Astrocyte (in vitro differentiated cells and primary cell): ENCODE data around the gene ALDH1A2. TPM values are rescaled to one million over a fixed set of nuclear protein-coding genes. Genes with fewer than 3 reads are reported as not detected.
"Not testable (repeated sequence)": the region's sequence is repeated elsewhere in the genome, so short reads cannot be mapped to it uniquely, and the experiment has no call there.

ENCODE experiments used
- DNase-seq: peaks from one replicate; pipeline ENCODE4 v3.0.0-alpha.2; 2010; ENCODE audit warnings: low read depth
- FAIRE-seq: peaks from 2 replicates; lab custom pipeline; 2011; peaks lifted over from hg19 to GRCh38; lab: Jason Lieb, UNC
- H2AFZ ChIP-seq: 2 replicates; pipeline ENCODE4 v1.6.0; 2012; ENCODE audit warnings: low read depth, low read length, inconsistent platforms
- H3K27ac ChIP-seq: 2 replicates; pipeline ENCODE4 v1.5.1; 2011; ENCODE audit warnings: low read depth, low read length, inconsistent platforms
- H3K27me3 ChIP-seq: 2 replicates; pipeline ENCODE4 v1.6.0; 2011; ENCODE audit warnings: low read length, inconsistent platforms; ENCODE audit not compliant: insufficient read depth
- H3K36me3 ChIP-seq: 2 replicates; pipeline ENCODE4 v1.5.1; 2011; ENCODE audit warnings: low read length, inconsistent platforms; ENCODE audit not compliant: insufficient read depth
- H3K4me1 ChIP-seq: 2 replicates; pipeline ENCODE4 v1.5.1; 2011; ENCODE audit warnings: low read length, inconsistent platforms; ENCODE audit not compliant: insufficient read depth
- H3K4me2 ChIP-seq: 2 replicates; pipeline ENCODE4 v1.6.0; 2012; ENCODE audit warnings: low read length, inconsistent platforms
- H3K4me3 ChIP-seq: 2 replicates; pipeline ENCODE4 v1.5.1; 2011; ENCODE audit warnings: low read depth, mild to moderate bottlenecking, low read length, inconsistent platforms; ENCODE audit not compliant: insufficient read depth
- H3K79me2 ChIP-seq: 2 replicates; pipeline ENCODE4 v1.6.0; 2012; ENCODE audit warnings: mild to moderate bottlenecking, low read length, inconsistent platforms; ENCODE audit not compliant: insufficient read depth
- H3K9ac ChIP-seq: 2 replicates; pipeline ENCODE4 v1.6.0; 2012; ENCODE audit warnings: mild to moderate bottlenecking, low read length, inconsistent platforms
- H3K9me3 ChIP-seq: 2 replicates; pipeline ENCODE4 v1.5.1; 2012; ENCODE audit warnings: low read depth, mild to moderate bottlenecking, low read length, inconsistent platforms; ENCODE audit not compliant: insufficient read depth
- H4K20me1 ChIP-seq: 2 replicates; pipeline ENCODE4 v1.6.0; 2012; ENCODE audit warnings: low read length, inconsistent platforms; ENCODE audit not compliant: insufficient read depth
- H3K27ac Mint-ChIP-seq: one replicate; pipeline ENCODE4 v1.8.0; 2021; ENCODE audit warnings: mild to moderate bottlenecking, mixed read lengths; ENCODE audit not compliant: unreplicated experiment
- H3K27me3 Mint-ChIP-seq: one replicate; pipeline ENCODE4 v1.8.0; 2021; ENCODE audit warnings: low read depth, mixed read lengths; ENCODE audit not compliant: unreplicated experiment
- H3K36me3 Mint-ChIP-seq: one replicate; pipeline ENCODE4 v1.8.0; 2021; ENCODE audit warnings: low read depth, mixed read lengths; ENCODE audit not compliant: unreplicated experiment
- H3K4me1 Mint-ChIP-seq: one replicate; pipeline ENCODE4 v1.8.0; 2021; ENCODE audit warnings: low read depth, mixed read lengths; ENCODE audit not compliant: unreplicated experiment
- H3K4me3 Mint-ChIP-seq: one replicate; pipeline ENCODE4 v1.8.0; 2021; ENCODE audit warnings: mild to moderate bottlenecking, moderate library complexity, mixed read lengths; ENCODE audit not compliant: unreplicated experiment
- H3K9me3 Mint-ChIP-seq: one replicate; pipeline ENCODE4 v1.8.0; 2021; ENCODE audit warnings: mild to moderate bottlenecking, mixed read lengths; ENCODE audit not compliant: unreplicated experiment
- EZH2 ChIP-seq: IDR thresholded peaks from 2 replicates; pipeline ENCODE4 v1.6.1; 2012; ENCODE audit warnings: mild to moderate bottlenecking, low read length, inconsistent platforms; ENCODE audit not compliant: insufficient read depth
- total RNA-seq: library from RNA; stranded (reverse); gene quantifications from 2 replicates; pipeline ENCODE4 v1.2.1, GENCODE V29; 2021
- TF ChIP-seq, protein P1 (sequence below): IDR thresholded peaks from 2 replicates; pipeline ENCODE4 v1.5.1; 2011; ENCODE audit warnings: low read depth, mild to moderate bottlenecking, inconsistent platforms, low read length, moderate library complexity; ENCODE audit not compliant: insufficient read depth

ALDH1A2 gene
- total RNA-seq, 1 donor from 2014 or later = 0.98 TPM

DNA sequence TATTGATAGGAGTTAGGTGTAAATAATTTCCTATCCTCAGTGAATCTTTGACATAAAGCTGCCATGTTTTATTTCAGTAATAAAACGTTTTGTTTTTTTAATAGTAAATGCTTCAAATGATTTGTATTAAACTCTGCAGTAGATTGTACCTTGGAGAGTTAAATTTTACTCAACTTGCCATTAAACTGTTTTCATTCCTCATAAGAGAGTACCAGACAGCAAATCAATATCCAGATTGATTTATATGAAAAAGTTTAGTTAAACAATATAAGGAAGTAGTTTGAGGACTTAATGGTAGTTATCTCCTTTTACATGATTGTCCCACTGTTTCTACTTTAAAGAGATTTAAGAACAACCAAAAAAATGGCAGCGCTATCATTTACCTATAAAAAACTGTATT, 18.4 kb downstream of the ALDH1A2 start:
- FAIRE-seq (no peak), DNase-seq (no peak)
- Mint-ChIP-seq H3K36me3 (no peaks in the 10 kb centered on the region), H3K4me1 (no peaks in the 10 kb centered on the region), H3K4me3 (no peak overlapping the region), H3K27me3 (peaks cover 2% of the 10 kb centered on the region), H3K9me3 (no peaks in the 10 kb centered on the region), H3K27ac (no peak overlapping the region)
- no peaks in the 10 kb centered on the region for H3K36me3 ChIP-seq
- TF ChIP-seq EZH2 = no peak
- TF ChIP-seq, protein P1, sequence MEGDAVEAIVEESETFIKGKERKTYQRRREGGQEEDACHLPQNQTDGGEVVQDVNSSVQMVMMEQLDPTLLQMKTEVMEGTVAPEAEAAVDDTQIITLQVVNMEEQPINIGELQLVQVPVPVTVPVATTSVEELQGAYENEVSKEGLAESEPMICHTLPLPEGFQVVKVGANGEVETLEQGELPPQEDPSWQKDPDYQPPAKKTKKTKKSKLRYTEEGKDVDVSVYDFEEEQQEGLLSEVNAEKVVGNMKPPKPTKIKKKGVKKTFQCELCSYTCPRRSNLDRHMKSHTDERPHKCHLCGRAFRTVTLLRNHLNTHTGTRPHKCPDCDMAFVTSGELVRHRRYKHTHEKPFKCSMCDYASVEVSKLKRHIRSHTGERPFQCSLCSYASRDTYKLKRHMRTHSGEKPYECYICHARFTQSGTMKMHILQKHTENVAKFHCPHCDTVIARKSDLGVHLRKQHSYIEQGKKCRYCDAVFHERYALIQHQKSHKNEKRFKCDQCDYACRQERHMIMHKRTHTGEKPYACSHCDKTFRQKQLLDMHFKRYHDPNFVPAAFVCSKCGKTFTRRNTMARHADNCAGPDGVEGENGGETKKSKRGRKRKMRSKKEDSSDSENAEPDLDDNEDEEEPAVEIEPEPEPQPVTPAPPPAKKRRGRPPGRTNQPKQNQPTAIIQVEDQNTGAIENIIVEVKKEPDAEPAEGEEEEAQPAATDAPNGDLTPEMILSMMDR = no peak
- H3K79me2 ChIP-seq = no peaks in the 10 kb centered on the region
- H3K4me2 ChIP-seq = no peak overlapping the region
- no peak overlapping the region for H3K27ac ChIP-seq
- H3K4me1 ChIP-seq = no peaks in the 10 kb centered on the region
- H4K20me1 ChIP-seq = no peaks in the 10 kb centered on the region
- H3K9me3 ChIP-seq = no peaks in the 10 kb centered on the region
- peaks cover 10% of the 10 kb centered on the region for H3K27me3 ChIP-seq
- no peak overlapping the region for H3K9ac ChIP-seq
- H3K4me3 ChIP-seq = no peak overlapping the region
- no peak overlapping the region for H2AFZ ChIP-seq

DNA sequence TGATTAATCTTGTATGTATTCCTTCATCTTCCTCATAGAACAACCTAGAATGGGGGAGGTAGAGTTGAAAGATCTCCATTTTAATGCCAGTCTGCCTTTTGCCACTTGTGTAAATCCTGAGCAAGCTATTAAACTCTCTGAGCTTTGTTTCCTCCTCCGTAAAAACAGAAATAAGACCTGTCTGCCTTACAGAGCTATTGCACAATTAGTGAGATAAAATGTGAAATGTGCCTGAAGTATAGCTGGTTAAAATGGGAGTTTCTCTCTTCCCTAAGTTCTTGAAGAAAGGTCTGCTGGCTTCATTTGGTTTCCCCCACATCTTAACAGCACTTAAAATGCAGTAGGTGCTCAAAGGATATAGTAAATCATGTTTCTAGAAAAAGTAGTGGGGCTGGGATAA, 19.0 kb downstream of the ALDH1A2 start:
- no peak overlapping the region for H3K27ac Mint-ChIP-seq
- H3K79me2 ChIP-seq = no peaks in the 10 kb centered on the region
- H3K9me3 Mint-ChIP-seq = no peaks in the 10 kb centered on the region
- H3K4me1 ChIP-seq = no peaks in the 10 kb centered on the region
- TF ChIP-seq, protein P1 = no peak
- no peak for TF ChIP-seq EZH2
- H3K4me2 ChIP-seq = no peak overlapping the region
- no peaks in the 10 kb centered on the region for H3K9me3 ChIP-seq
- H3K27me3 Mint-ChIP-seq = peaks cover 2% of the 10 kb centered on the region
- no peak overlapping the region for H3K9ac ChIP-seq
- FAIRE-seq (no peak), DNase-seq (no peak)
- H3K4me1 Mint-ChIP-seq = no peaks in the 10 kb centered on the region
- no peaks in the 10 kb centered on the region for H4K20me1 ChIP-seq
- H3K36me3 Mint-ChIP-seq = no peaks in the 10 kb centered on the region
- no peak overlapping the region for H3K27ac ChIP-seq
- no peaks in the 10 kb centered on the region for H3K36me3 ChIP-seq
- H3K4me3 ChIP-seq = no peak overlapping the region
- no peak overlapping the region for H3K4me3 Mint-ChIP-seq
- H3K27me3 ChIP-seq = peaks cover 10% of the 10 kb centered on the region
- no peak overlapping the region for H2AFZ ChIP-seq

DNA sequence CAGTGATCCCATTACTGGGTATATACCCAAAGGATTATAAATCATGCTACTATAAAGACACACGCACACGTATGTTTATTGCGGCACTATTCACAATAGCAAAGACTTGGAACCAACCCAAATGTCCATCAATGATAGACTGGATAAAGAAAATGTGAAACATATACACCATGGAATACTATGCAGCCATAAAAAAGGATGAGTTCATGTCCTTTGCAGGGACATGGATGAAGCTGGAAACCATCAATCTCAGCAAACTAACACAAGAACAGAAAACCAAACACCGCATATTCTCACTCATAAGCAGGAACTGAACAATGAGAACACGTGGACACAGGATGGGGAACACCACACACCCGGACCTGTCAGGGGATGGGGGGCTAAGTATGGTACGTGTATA, 20.1 kb downstream of the ALDH1A2 start:
- not testable (repeated sequence) for H3K9me3 ChIP-seq, H3K27me3 Mint-ChIP-seq, H3K36me3 Mint-ChIP-seq, H3K4me1 Mint-ChIP-seq, H3K9ac ChIP-seq, DNase-seq, H3K79me2 ChIP-seq, H3K4me1 ChIP-seq, H3K27ac ChIP-seq, H3K36me3 ChIP-seq, H3K4me2 ChIP-seq, FAIRE-seq, H3K4me3 Mint-ChIP-seq, H4K20me1 ChIP-seq, H3K4me3 ChIP-seq, H3K9me3 Mint-ChIP-seq, H3K27ac Mint-ChIP-seq, H2AFZ ChIP-seq
- peaks cover 10% of the 10 kb centered on the region for H3K27me3 ChIP-seq
